CD4-positive, alpha-beta T cell treated with Interleukin-17A for 4 hours (primary cell): ENCODE data around the gene SMOC2.
"Not testable (repeated sequence)": the region's sequence is repeated elsewhere in the genome, so short reads cannot be mapped to it uniquely, and the experiment has no call there.

ENCODE experiments used
- DNase-seq: peaks from one replicate; pipeline ENCODE4 v3.0.0-alpha.2; 2020; ENCODE audit warnings: mixed read lengths

Gene SMOC2

GRCh38 chr6:168694797-168695196 is 253.8 kb downstream of the SMOC2 start:
- not testable (repeated sequence) for DNase-seq

GRCh38 chr6:168695701-168696100 is 254.7 kb downstream of the SMOC2 start:
- no peak for DNase-seq

GRCh38 chr6:168698923-168699322 is 257.9 kb downstream of the SMOC2 start:
- DNase-seq = no peak

- no peak for DNase-seq
These were observed 258.8 kb downstream of the SMOC2 start for GRCh38 chr6:168699631-168700295.

GRCh38 chr6:168700880-168701279 is 259.9 kb downstream of the SMOC2 start:
- DNase-seq = no peak

- no peak for DNase-seq
These were observed 263.0 kb downstream of the SMOC2 start for GRCh38 chr6:168703990-168704389.

- no peak for DNase-seq
These were observed 263.7 kb downstream of the SMOC2 start for GRCh38 chr6:168704678-168705077.

GRCh38 chr6:168705271-168705670 is 264.3 kb downstream of the SMOC2 start:
- DNase-seq = not testable (repeated sequence)

- DNase-seq = no peak
These were observed 265.6 kb downstream of the SMOC2 start for GRCh38 chr6:168706471-168707177.

- no peak for DNase-seq
These were observed 267.5 kb downstream of the SMOC2 start for GRCh38 chr6:168708526-168708925.

GRCh38 chr6:168708984-168709383 is 268.0 kb downstream of the SMOC2 start:
- no peak for DNase-seq

- DNase-seq = no peak
These were observed 268.4 kb downstream of the SMOC2 start for GRCh38 chr6:168709390-168709789.

- DNase-seq = no peak
These were observed 269.0 kb downstream of the SMOC2 start for GRCh38 chr6:168709991-168710390.

- no peak for DNase-seq
These were observed 270.2 kb downstream of the SMOC2 start for GRCh38 chr6:168711049-168711640.

- DNase-seq = no peak
These were observed 270.8 kb downstream of the SMOC2 start for GRCh38 chr6:168711666-168712300.

GRCh38 chr6:168712993-168713392 is 272.0 kb downstream of the SMOC2 start:
- no peak for DNase-seq

- DNase-seq = no peak
These were observed 272.9 kb downstream of the SMOC2 start for GRCh38 chr6:168713839-168714238.

- no peak for DNase-seq
These were observed 273.7 kb downstream of the SMOC2 start for GRCh38 chr6:168714547-168715260.

GRCh38 chr6:168715643-168716481 is 274.9 kb downstream of the SMOC2 start:
- no peak for DNase-seq

- DNase-seq = no peak
These were observed 275.6 kb downstream of the SMOC2 start for GRCh38 chr6:168716581-168716980.

GRCh38 chr6:168717491-168717890 is 276.5 kb downstream of the SMOC2 start:
- no peak for DNase-seq
